GM19035 (cell line): ENCODE data around the gene TEN1.
"Not testable (repeated sequence)": the region's sequence is repeated elsewhere in the genome, so short reads cannot be mapped to it uniquely, and the experiment has no call there.

ENCODE experiments used
- ATAC-seq: cut with Tn5 transposase; IDR thresholded peaks from one replicate; pipeline ENCODE4 v1.9.1; 2021; ENCODE audit not compliant: unreplicated experiment

Gene TEN1

GRCh38 chr17:75978938-75979704, at the start of gene TEN1, which contains the start of gene ACOX1:
TSS of gene TEN1 (plus strand) at chr17:75979240. CDS start at chr17:75986193, 6,953 bp downstream.
TSS of gene ACOX1 (minus strand) at chr17:75979166. CDS start at chr17:75979073, 93 bp downstream.
- peak; percentile 88 for ATAC-seq

- no peak for ATAC-seq
These were observed 48.0 kb upstream of the TEN1 start for GRCh38 chr17:75931062-75931461.

- ATAC-seq, result no peak
These were observed 46.2 kb upstream of the TEN1 start for GRCh38 chr17:75932852-75933251.

DNA sequence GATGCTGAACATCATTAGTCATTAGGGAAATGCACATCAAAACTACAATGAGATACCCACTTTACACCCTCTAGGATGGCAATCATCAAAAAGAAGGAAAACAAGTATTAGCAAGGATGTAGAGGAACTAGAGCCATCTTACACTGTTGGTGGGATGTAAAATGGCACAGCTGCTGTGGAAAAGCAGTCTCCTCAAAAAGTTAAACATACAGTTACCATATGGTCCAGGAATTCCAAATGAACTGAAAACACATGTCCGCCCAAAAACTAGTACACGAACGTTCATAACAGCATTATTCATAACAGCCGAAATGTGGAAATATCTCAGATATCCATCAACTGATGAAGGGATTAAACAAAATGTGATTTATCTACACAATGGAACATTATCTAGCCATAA, 45.2 kb upstream of the TEN1 start:
- no peak for ATAC-seq

- ATAC-seq, result no peak
These were observed 41.4 kb upstream of the TEN1 start for GRCh38 chr17:75937652-75938051.

GRCh38 chr17:75940727-75941441, 38.2 kb upstream of the TEN1 start, which contains the start of gene FBF1:
TSS of gene FBF1 (minus strand) at chr17:75941042. CDS start at chr17:75938149, 2,893 bp downstream.
- ATAC-seq, result peak; percentile 94

- ATAC-seq, result no peak
These were observed 37.6 kb upstream of the TEN1 start for GRCh38 chr17:75941442-75941819.

- ATAC-seq, result no peak
These were observed 36.6 kb upstream of the TEN1 start for GRCh38 chr17:75942473-75942872.

DNA sequence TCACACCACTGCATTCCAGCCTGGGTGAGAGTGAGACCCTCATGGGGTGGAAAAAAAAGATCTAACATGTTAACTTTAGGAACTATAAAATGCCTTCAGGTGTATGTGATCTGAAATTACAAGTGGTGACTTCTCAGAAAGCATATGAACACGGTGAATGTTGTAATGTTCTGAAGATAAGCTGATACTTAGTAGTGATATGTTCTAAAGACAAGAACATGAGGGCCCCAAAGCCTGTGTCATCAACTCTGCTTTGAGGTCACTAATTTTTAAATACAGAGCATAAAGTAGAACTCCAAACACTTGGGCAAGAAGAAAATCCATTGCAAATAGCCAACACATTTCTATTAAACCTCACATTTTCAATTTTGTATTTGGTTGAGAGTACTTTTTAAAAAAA, 35.5 kb upstream of the TEN1 start:
- ATAC-seq, result no peak

DNA sequence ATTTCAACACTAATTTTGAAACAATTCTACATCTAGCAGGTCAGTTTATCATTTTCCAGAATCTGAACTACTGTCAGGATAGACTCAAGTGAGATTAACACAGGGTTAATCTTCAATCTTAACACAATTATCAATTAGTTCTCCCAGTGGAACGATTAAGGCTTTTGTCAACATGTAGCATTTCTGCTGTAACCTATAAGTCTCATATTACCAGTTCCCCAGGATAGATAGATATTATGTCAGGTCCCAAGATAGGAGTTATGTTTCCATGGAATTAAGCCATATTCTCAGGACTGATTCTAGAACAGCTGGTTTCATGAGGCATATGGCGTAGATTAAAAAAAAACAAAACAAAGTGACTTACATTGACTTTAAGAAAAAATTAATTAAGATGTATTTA, 33.8 kb upstream of the TEN1 start:
- no peak for ATAC-seq

DNA sequence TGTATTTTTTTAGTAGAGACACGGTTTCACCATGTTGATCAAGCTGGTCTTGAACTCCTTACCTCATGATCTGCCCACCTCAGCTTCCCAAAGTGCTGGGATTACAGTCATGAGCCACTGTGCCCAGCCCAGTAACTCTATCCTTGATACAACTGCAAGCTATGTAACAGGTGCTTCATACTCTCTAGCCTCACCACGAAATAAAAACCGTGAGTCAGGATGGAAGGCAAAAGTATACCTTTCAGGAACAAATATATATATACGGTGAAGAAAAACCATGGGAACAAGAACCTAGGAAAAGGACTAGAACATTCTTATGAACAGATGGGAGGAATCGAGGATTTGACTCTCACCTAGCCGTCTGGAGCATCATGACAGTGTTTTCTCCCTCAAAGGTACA, 28.6 kb upstream of the TEN1 start:
- no peak for ATAC-seq

GRCh38 chr17:75950855-75951554, 28.0 kb upstream of the TEN1 start:
- no peak for ATAC-seq

DNA sequence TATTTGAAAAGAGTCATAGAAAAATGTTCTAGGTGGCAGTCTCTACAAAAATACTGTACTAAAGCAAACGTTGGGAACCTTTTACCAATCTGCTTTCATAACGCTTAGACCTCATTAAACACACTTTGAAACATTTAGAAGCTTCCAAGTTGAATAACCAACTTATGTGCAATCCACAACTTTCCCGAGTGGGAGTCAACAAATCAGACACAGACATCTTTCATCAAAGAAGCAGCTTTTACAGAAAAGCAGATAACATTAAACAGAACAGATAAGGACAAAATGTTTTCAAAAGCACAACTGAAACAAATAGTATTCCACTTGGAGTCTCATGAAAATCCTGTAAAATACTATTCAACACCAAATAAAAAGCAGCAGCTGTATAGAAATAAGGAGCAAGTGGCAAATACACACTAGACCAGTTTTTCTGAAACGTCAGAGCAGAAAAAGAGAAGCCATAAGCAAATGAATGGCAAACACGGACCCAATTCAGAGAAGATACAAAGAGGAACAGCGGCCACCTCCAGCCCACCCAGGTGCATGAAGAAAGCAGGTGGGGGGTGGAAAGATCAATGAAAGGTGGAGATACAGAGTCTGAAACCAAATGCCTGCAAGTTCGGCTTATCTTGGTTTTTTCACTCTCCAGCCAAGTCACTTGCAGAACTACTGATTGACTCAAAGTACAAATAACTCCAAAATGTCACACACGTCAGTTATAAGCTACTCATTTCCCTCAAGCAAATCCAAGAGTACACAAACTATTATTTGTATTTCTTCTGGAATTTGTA, 19.8 kb upstream of the TEN1 start:
- ATAC-seq, result no peak

GRCh38 chr17:75959839-75960511, 19.1 kb upstream of the TEN1 start:
- ATAC-seq, result no peak

DNA sequence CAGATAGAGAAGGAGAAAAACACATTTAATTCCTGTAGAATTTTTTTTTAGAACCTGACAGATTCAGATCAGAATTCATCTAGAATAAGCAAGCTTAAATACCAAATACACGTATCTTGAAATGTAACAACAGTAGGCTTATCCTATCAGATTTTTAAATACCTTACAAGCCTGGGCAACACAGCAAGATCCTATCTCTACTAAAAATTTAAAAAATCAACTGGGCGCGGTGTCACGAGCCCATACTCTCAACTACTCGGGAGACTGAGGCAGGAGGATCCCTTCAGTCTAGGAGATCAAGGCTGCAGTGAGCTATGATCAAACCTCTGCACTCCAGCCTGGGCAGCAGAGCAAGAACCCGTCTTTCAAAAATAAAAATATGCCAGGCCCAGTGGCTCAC, 13.6 kb upstream of the TEN1 start:
- no peak for ATAC-seq

- not testable (repeated sequence) for ATAC-seq
These were observed 10.0 kb upstream of the TEN1 start for GRCh38 chr17:75969044-75969443.

GRCh38 chr17:75970011-75970523, 9.0 kb upstream of the TEN1 start:
- no peak for ATAC-seq

GRCh38 chr17:75970626-75971025, 8.4 kb upstream of the TEN1 start:
- no peak for ATAC-seq

DNA sequence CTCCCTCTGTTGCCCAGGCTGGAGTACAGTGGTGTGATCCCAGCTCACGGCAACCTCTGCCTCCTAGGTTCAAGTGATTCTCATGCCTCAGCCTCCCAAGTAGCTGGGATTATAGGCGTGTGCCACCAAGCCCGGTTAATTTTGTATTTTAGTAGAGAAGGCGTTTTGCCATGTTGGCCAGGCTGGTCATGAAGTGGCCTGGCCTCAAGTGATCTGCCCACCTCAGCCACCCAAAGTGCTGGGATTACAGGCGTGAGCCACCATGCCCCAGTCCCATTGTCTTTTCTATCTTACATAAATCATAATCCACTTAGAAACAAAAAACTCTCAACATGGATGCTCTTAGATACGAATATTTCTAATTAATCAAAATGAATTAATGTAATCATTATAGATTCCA, 3.9 kb upstream of the TEN1 start:
- not testable (repeated sequence) for ATAC-seq

GRCh38 chr17:75975757-75976174, 3.3 kb upstream of the TEN1 start:
- no peak for ATAC-seq
